ENCODE data around the gene GSX1.
"Not testable (repeated sequence)": the region's sequence is repeated elsewhere in the genome, so short reads cannot be mapped to it uniquely, and the experiment has no call there.

The GSX1 gene

DNA sequence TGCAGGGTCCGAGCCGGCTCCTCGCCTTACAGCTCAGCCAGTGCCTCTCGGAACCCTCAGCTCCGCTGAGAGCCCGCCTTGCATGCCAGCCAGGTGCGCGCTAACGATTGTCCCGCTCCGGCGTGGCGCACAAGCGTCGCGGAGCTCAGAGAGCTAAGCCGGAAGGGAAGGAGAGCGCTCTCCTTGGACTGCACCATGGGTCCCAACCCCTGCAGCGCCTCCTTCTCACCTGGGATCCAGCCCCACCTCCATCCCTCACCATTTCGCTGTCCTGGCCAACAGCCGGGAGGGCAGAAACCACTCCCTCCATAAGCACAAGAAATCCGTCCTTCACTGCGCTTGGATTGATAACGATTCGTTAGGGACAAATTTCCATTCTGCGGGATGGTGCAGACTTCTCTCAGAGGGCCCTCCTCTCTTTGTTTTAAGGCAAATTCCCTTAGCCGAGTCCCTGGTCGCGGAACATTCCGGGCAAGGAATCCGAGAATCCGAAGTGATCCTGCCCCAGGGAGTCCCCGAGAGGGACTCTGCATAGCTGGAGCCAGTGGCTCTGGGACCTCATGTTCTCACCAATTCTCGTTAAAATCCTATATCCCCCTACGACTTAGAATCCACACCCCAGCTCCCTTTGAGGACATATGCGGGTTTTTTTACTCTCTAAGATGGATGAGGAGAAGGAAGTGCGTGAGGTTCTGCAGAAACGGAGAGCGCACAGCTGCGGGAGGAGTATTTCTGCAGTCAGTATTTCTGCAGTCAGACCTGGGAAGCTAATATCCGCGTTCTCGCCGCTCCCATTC, 2.8 kb downstream of the GSX1 start:
- no peak for DNase-seq

DNA sequence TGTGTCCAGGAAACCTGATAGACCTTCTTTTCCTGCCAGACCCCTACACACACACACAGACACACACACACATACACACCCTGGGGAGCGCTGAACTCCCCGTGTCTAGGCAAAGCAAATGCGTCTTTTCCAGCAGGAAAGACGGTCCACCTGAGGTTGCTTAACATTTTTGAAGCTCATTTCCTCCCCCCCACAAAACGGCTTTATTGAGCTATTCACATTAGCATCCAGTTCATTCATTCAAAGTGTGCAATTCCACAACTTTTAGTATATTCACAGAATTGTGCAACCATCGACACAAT, 3.4 kb downstream of the GSX1 start:
- no peak for DNase-seq

DNA sequence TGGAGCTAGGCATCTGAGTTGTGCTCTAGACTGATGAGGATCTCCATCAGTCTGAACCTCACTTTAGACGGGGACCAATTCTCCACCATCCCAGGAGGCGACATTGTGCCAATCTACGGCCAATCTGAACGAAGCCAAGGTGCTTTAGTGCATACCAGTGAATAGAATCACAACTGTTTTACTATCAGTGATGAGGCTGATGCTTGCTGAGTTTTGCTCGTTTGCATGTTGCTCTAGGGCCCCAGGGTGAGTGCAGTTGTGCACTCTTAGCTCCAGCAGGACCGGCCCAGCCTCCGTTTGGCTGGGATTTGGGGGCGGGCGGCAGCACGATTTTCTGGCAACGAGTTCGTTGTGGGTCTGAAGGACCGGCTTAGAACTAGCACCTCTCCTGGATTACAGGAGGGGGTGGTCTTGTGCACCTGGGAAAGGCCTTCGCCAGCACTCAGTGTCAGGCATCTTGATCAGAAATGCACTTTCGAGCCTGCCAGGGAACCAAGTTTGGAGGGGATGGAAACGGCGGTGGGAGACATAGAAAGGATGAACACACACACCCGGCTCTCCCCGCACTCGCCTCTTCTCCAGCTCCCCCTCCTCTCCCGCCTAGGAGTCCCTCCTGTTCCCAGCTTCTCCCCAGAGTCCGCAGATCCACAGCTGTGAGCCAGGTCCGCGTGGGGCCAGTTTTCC, 4.4 kb downstream of the GSX1 start:
- no peak for DNase-seq

DNA sequence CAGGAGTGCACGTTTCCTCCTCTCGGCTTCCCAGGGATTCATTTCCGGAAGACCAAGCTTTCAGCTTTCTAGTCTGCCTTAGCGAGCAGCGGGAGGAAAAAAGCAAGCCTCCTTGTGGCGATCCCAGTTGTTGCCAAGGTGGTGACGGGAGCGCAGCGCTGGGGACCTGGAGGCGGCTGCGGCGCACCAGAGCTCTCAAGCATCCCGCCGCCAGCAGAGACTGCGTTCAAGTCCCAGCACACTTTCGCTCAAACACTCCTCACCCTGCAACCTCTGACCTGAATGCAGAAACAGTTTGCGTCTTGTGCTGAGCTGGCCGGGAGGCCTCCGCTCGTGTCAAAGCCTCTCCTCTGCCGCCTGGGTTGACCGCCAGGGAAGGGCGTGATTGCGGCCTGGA, 4.9 kb downstream of the GSX1 start:
- DNase-seq, result no peak

DNA sequence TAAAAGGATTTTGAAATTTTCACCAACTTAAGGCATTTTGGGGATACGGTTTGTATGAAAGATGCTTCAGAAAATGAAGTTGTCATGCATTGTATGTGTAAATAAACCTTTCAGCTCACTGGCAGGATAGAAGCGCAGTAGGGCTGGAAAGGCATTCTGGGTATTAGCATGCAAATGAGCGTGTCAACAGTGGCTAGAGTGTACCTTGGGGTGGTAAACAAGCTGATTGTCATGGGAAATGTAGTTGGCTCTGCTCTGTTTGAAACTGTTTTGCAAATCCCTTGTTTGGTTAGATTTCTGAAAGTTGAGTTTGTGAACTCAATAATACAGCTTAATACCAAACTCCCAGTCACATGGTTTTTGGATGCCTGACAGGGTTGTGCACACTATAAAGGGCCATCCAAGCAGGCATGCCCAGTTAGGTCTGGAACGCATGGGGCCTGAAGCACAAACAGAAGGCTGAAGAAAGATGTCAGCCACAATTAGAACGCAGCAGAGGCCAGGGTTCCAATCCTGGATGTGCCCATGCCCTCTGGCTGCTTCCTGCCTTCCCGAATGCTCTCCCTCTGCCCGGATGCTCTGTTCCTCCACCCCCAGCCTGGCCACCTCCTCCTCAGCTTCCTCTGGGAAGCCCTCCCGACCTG, 14.6 kb downstream of the GSX1 start:
- DNase-seq, result no peak

DNA sequence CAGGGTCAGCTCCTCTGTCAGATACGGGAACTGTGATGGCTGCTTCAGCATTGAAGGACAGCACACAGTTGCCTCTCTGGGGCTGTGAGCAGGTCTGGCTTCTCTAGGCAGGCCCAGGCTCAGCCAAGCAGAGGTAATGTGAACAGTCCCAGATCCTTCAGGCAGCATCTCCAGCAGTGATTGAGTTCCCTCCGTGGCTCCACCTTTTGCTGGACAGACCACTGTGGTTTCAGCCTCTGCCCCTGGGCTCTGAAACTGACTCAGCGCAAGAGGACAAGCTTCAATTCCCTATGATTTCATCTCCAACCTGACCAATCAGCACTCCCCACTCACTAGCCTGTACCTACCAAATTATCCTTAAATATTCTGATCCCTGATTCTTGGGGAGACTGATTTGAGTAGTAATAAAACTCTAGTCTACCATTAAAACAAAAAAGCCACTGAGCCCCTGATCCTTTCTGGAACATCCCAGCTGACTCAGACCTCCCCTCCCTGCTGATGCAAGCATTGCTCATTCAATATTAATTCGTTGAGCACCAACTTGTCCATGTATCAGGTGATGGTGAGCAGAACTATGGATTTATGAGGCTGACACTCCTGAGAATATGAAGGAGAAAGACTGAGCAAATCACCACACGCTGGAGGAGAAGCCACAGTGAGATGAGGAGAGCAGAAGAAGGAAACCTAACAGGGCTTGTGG, 16.7 kb downstream of the GSX1 start:
- DNase-seq, result no peak

DNA sequence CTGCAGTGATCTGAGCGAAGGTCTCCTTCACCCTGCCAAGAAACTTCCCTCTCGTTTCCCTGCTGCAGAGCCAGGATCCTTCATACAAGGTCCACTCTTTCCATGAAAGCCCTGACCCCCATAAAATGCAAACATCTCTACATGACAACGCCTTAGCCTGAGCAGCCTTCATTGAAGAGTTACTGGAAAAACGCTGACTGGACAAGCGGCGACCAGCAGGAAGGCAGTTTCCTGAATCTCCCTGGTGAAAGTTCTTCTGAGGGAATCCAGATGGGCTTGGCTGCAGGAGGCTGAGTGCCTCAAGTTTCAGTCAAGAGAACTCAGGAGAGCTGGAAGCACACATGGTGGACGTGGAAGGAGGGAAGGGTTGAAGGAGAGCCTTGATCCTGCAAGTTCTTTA, 17.7 kb downstream of the GSX1 start:
- no peak for DNase-seq

DNA sequence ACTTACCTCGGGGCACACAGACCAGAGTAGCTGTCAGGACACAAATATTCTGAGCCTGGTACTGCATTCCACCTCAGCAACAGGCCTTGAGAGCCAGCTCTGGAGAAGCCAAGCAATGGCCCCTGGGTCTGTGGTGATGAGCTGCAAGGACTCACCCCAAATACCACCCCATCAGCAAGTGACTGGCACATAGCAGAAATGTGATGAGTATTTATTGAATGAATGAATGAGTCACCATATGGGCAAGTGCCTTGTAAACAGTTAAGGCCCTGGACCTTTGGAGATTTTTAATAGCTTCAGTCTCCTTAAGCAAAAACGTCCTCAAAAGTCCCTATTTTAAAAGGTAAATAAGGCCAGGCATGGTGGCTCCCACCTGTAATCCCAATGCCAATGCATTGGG, 18.2 kb downstream of the GSX1 start:
- DNase-seq, result no peak

DNA sequence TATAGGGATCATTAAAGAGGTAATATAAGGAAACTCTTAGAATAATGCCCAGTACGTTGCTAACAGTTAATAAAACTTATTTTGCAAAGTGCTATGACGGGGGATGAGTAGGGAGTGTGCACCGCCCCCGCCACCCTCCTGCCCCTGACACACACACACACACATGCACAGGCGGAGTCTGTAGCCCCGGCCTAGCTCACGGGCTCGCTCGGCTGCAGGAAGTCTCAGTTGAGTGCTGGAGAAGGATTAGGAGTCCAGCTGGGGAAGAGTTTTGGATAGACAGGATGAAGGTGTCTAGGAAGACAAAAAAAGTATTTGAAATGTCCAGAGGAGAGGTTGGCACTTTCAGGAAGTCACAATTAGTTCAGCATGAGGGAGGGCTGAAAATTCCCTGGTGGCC, 21.5 kb downstream of the GSX1 start:
- DNase-seq, result no peak

DNA sequence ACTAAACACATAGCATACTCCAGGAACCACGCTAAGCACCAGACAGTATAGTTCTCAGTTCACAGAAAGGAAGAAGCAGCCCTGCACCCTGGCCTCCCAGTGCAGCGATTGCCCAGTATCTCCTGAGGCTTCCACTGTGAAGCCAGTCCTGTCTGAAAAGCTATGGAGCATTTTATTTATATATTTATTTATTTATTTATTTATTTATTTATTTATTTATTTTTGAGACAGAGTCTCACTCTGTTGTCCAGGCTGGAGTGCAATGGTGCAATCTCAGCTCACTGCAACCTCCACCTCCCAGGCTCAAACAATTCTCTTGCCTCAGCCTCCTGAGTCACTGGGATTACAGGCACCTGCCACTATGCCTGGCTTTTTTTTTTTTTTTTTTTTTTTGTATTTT, 25.5 kb downstream of the GSX1 start:
- DNase-seq, result not testable (repeated sequence)

DNA sequence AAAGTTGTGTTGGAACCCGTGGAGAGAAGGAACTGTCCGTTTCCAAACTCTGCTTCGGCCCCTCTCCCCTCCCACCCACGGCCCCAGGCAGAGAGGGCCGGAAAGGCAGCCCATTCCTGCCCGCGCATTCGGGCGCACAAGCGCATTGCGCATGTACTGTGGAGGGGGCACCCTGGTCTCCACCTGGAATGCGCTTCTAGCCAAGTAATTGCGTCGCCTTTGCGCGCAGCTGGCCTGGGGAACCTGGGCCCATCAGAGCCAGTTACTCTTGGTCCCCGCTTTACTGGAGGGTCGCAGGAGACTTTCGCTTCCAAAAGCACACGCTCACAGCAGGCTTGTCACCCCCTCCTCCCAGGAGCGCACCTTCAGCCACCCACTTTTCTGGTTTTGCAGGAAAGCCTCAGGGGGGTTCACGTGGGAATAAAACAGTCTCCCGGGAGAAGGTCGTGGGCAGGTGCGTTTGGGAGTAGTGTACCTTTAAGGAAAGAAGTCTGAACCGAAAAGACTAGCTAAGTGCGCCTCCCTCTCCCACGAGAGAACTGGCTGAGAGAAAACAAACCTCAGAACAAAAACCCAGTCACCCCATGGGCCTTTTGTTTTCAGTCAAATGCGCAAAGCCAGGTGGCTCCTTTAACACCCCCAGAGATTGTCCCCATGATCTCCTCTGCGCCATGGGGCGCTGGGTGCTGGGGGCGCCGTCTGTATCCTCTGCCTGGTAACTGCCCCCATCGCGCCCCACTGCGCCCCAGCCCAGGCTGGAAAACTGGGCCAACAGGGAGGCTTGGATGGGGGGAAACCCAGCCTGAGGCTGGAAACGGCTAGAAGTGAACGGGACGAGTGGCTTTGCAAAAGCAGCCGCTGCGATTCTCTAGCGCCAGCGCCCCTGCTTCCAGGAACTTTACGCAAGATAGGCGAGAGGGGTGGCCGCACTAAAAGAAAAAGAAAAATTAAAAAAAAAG, 28.5 kb downstream of the GSX1 start:
- no peak for DNase-seq

DNA sequence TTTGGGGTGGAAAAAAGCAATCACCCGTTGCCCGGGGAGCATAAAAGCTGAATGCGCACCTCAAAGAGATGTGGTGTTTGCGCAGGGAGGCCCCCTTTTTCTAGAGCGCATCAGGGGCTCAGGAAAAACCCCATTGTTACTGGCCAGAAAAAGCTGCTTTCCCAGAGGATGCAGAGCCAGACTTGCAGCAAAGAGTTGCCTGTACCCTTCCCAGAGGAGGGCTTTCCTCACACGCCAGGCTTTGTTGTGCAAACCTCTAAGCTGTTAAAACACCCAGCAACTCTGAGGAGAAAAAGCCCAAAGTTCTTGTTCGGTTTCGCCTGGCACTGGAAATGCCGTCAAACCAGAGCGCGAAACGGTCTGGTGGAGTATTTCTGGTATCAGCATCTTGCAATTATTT, 29.3 kb downstream of the GSX1 start:
- no peak for DNase-seq

DNA sequence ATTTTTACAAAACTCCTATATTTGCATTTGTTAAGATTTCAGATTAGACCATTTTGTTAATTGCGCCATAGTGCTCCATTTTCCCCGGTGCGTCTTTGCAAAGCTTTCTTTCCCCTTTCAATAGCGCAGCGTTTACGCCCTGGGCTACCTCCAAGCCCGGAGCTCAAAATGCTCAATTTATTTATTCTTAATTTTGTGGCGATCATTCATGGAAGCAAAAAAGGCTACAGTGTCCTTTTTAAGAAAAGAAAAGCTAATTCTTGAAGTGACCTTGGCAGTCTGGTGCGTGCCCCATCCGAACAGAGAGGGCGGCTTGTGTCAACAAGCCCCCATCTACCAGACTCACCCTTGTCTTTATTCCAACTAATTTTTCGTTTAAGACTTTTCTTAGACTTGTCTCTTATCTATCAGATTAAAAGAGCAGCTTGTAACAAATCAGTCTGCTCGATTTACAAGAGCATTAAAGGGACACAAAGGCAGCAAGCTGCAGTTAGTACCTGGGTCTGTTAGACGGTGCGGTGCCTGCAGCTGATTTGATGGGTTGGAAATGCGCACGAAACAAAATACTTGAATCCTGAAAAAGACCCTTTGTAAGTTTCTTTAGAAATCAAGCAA, 30.1 kb downstream of the GSX1 start:
- no peak for DNase-seq

DNA sequence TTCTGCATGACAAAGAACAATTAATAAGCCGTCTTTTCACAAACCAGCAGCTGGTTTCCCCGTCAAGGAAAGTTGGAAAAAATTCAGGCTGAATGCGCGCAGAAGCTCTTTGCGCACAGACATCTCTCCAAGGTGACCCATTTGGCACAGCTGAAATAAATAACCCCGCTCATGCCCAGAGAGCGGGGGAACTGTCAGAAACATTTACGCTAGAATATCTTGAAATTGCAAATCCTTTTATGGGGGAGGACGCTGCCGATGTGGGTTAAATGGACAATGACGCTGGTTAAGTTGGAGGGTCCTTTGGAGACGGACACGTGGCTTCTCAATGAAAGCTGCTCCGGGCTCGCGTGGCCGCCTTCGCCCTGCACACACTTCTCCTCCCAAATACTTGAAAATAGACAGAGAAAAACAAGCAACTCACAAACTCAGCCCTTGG, 30.6 kb downstream of the GSX1 start:
- DNase-seq, result no peak

DNA sequence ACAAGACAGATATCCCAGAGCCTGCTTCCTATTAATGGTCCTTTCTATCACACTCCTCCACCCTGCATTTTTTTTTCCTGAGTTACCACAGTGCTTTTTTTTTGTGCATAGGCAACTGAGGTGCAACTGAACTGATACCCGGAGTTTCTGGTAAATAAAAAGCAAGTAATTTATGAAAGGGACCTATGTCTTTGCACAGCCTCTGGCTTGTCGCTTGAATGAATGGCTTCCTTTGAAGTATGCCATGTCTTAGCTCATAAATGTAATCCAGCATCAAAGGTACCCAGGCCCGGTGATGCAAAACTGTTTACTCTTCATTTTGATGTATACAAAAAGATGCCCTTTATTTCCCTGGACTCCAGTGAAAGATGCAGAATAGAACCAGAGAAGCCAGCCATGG, 31.8 kb downstream of the GSX1 start:
- no peak for DNase-seq

DNA sequence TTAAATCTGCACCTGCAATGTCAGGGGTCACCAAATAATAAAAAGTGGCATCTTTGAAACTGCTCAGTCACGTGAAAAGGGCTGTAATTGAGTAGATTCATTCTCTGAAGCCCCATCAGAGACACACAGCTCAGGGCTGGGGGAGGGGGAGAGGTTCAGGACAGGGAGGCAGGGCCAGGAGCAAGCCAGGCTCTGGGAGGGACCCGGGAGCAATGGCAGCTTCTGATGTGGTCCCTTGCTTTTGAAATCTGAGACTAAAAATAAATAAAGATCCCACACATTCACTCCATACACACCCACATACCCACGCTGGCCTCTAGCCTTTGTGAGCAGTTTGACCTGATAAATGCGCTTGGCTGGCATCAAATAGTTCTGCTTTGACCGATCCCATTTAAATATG, 32.8 kb downstream of the GSX1 start:
- no peak for DNase-seq

DNA sequence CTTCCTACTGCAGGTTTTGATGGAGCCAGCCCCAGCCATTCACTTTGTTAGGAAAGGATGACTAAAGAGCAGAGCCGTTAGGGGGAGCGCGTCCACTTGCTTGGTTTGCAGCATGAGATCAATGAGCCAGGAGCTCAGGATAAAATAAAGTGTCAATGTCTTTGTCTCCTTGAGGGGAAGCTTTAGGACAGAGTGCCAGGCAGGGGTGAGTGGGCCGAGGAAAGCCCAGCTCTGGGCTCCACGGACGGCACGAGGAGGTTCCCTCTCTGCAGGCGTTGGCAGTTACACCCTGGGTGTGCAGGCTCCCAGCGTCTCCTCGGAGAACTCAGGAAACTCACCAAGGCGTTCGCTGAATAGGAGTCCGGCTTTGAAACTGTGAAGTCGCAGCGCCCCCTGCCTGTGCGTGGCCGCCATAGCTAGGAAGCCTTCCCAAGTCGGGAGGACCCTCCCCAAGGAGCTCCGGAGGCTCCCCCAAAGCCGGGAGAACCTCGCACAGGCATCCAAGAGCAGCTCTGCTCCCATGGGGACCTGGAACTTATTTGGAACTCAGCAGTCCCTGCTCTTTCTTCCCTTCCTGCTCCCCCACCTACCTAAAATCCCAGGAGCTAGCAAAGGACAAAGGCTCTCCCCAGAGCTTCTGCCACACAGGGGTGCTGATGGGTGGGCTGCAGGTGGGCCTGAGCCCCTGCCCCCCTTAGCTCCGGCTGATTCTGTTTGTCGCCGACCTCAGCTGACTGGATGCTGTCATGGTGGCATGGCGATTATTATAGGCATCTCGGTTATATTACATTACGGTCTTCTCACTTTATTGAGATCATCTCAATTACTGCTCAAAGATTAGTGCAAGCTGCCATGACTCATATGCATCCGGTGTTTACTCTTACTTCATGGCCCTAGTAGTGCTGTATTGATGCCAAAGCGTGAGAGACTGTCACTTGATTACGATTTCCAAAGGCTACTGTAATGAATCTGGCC, 34.4 kb downstream of the GSX1 start:
- peak; percentile 39 for DNase-seq

DNA sequence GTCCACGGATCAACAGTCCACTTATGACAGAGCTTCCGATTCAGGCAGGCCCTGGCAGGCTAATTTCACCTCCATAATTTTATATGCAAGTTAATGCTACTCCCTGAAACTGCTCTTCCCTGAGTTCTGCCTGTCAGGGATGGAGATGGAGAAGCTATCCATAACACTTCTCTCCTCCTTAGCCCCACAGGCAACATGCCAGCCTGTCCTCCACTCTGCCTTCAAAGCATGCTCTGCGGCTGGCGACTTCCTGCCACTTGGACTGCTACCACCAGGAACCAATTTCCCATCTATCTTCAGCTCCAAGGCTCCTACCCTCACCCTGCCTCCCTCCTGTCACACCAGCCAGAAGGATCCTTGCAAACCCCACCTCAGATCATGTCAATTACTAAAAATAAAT, 35.4 kb downstream of the GSX1 start:
- DNase-seq, result no peak

DNA sequence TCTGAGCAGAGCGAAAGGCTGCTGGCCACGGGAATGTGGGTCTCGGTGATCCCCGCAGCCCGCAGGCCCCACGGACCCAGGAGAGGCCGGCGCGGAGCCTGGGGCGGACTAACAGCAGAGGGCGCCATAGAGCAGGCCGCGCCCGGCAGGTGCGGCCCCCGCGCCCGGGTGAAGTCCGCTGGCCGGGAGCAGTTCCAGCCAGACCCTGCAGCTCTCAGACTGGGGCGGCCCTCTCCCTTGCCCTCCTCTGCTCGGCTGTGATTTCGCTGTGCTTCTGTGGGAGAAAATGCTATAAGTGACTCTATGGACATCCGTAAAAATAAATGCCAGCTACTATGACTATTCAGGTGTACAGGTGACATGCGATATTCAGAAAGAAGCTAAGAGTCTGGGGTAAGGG, 37.7 kb downstream of the GSX1 start:
- peak; percentile 27 for DNase-seq

DNA sequence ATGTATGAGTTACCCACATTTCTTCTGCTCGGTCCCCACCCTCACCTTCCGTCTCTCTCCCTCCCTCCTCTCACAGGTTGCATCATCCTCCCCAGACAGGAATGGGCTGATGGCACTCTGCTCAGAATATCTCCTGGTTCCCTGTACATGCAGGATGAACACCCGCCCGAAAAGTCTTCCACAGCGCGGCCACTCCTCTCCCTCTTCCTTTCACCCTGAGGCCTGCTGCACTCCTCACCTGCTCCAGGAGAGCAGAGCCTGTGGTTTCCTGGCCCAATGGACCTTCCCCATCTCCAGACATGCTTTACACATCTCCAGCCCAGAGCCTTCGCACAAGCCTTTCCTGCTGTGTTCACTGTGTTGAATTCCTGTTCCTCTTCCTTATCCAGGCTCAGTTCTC, 40.9 kb downstream of the GSX1 start:
- DNase-seq, result no peak

DNA sequence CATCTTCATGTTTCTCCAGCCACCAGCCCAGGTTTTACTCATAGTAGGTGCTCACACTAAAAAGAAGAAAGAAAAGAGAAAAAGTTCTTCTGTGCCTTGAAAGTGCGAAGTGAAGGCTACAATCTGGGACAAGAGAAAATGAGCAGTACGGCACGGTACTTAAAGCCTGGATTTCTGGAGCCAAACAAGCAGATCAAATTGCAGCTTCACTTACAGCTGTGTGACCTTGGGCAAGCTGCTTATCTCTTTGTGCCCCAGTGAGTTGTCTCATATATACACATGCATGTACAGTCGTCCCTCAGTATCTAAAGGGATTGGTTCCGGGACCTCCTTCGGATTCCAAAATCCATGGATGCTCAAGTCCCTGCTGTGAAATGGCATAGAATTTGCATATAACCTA, 41.8 kb downstream of the GSX1 start:
- no peak for DNase-seq
